ENCODE data around the gene SIRT7. TPM values are rescaled to one million over a fixed set of nuclear protein-coding genes. Genes with fewer than 3 reads are reported as not detected.
A peak's percentile ranks its signal among the peaks of the same experiment; 100 is the strongest.
"Not testable (repeated sequence)": the region's sequence is repeated elsewhere in the genome, so short reads cannot be mapped to it uniquely, and the experiment has no call there.

SIRT7 gene
- total and polyA plus RNA-seq, 4 experiments from 2014 or later = 31.5 to 91.9 (median 66.4) TPM

- Histone ChIP-seq H3K27me3 (ENCODE audit: insufficient read depth, low read length) (no peaks in the 10 kb centered on the region), H3K4me1 (ENCODE audit: insufficient read depth, low read length) (peaks cover 40% of the 10 kb centered on the region), H3K9me3 (ENCODE audit: control insufficient read depth in 1 of 2, low read length in 2 of 2) (no peaks in the 10 kb centered on the region), H3K4me3 (ENCODE audit: low read length in 2 of 2) (no peak overlapping the region), H3K27ac (ENCODE audit: low read depth, low read length) (no peak overlapping the region), H3K36me3 (ENCODE audit: insufficient read depth, low read length) (no peaks in the 10 kb centered on the region)
- intact Hi-C loops (cut with micrococcal nuclease) = loop anchor here (10.0 kb wide), 1 partner anchor 827 kb away; no protein-coding TSS in a partner anchor
- CTCF ChIA-PET (ENCODE audit: partially characterized antibody) = no interaction called here
- peaks cover 0 to 6% of the 10 kb centered on the region in 2 donors for H3K36me3 Mint-ChIP-seq
- DNase-seq = no peak
- H3K27me3 Mint-ChIP-seq = no peaks in the 10 kb centered on the region
- H3K27ac Mint-ChIP-seq = peak overlapping the region in 1 of 7 donors; percentile 29
- POLR2A ChIA-PET (ENCODE audit: partially characterized antibody) = no interaction called here
- no peak overlapping the region for H3K4me3 Mint-ChIP-seq
- no peaks in the 10 kb centered on the region for H3K9me3 Mint-ChIP-seq
- peaks cover 13 to 49% (median 33%) of the 10 kb centered on the region in 4 donors for H3K4me1 Mint-ChIP-seq
Observed at GRCh38 chr17:81921996-81922565, 4.1 kb upstream of the SIRT7 start.

- Histone ChIP-seq H3K27ac (ENCODE audit: low read depth, low read length) (no peak overlapping the region), H3K9me3 (ENCODE audit: control insufficient read depth in 1 of 2, low read length in 2 of 2) (no peaks in the 10 kb centered on the region), H3K36me3 (ENCODE audit: insufficient read depth, low read length) (no peaks in the 10 kb centered on the region), H3K4me3 (ENCODE audit: low read length in 2 of 2) (no peak overlapping the region), H3K27me3 (ENCODE audit: insufficient read depth, low read length) (no peaks in the 10 kb centered on the region), H3K4me1 (ENCODE audit: insufficient read depth, low read length) (peaks cover 44% of the 10 kb centered on the region)
- intact Hi-C loops (cut with micrococcal nuclease) = loop anchor here (10.0 kb wide), 1 partner anchor 827 kb away; no protein-coding TSS in a partner anchor
- Mint-ChIP-seq H3K9me3 (no peaks in the 10 kb centered on the region), H3K27me3 (no peaks in the 10 kb centered on the region), H3K4me1 (peaks cover 17 to 52% (median 36%) of the 10 kb centered on the region in 4 donors), H3K4me3 (no peak overlapping the region), H3K27ac (no peak overlapping the region), H3K36me3 (peaks cover 0 to 10% of the 10 kb centered on the region in 2 donors)
- DNase-seq = no peak
- POLR2A ChIA-PET (ENCODE audit: partially characterized antibody) = no interaction called here
- CTCF ChIA-PET (ENCODE audit: partially characterized antibody) = no interaction called here
Observed at GRCh38 chr17:81921537-81921862, 3.5 kb upstream of the SIRT7 start.

DNA sequence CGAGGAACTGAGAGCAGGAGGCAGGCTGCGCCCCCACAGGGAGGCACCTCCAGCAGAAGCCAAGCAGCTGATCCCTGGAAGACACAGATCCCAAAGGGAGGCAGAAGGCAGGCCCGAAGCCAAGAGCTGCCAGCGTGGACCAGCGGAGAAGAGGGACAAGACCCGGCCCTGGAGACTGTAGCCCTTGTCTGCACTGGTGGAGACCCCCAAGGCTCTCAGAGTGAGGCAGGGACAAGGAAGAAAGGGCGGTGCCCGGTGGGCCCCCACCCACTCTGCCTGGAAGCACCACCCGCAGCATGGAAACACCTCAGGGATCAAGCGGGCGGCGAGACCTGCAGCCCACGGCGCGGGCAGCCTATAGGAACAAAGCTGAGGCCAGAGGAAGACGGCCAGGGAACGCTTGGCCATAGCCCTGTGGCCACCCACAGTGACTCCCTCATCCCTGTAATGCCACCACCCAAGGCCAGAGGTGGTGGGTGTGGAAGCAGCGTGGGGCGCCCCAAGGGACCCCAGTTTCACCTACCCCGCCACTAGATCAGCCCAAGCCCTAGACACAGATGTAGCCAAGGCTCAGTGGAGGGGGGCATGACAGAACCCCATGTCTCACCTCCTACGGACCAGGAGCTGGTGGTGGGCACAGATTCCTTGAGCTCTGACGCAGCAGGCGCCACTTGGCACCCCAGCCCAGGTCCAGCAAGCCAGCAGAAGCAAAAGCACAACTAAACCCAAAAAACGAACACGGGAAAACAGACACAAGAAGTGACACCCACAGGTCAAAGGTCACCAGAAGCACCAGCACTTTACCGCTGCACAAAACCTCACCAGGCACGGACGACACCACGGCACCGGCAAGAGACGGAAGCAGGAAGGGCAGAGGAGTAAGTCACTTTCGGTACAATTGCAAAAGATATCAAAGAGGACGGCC lies 2.9 kb upstream of the SIRT7 start:
- Mint-ChIP-seq H3K36me3 (peaks cover under 1 to 13% of the 10 kb centered on the region in 2 donors), H3K4me3 (peak overlapping the region in 1 of 8 donors; percentile 39), H3K9me3 (no peaks in the 10 kb centered on the region), H3K27me3 (no peaks in the 10 kb centered on the region), H3K4me1 (peaks cover 13 to 50% (median 35%) of the 10 kb centered on the region in 4 donors), H3K27ac (peak overlapping the region in 4 of 7 donors; percentile 6 to 83 (median 52))
- CTCF ChIA-PET (ENCODE audit: partially characterized antibody) = no interaction called here
- intact Hi-C loops (cut with micrococcal nuclease) = loop anchor here (10.0 kb wide), 1 partner anchor 826 kb away; no protein-coding TSS in a partner anchor
- no peaks in the 10 kb centered on the region for H3K9me3 ChIP-seq (ENCODE audit: control insufficient read depth in 1 of 2, low read length in 2 of 2)
- H3K27me3 ChIP-seq (ENCODE audit: insufficient read depth, low read length) = no peaks in the 10 kb centered on the region
- no peak for DNase-seq
- H3K4me3 ChIP-seq (ENCODE audit: low read length in 2 of 2) = no peak overlapping the region
- no peak overlapping the region for H3K27ac ChIP-seq (ENCODE audit: low read depth, low read length)
- POLR2A ChIA-PET (ENCODE audit: partially characterized antibody) = interaction anchor here (1.2 kb wide), 1 partner anchor 9 kb away, joined by 4 read pairs; the partner anchor contains the start of gene PCYT2
- H3K4me1 ChIP-seq (ENCODE audit: insufficient read depth, low read length) = peaks cover 44% of the 10 kb centered on the region
- peaks cover 2% of the 10 kb centered on the region for H3K36me3 ChIP-seq (ENCODE audit: insufficient read depth, low read length)

DNA sequence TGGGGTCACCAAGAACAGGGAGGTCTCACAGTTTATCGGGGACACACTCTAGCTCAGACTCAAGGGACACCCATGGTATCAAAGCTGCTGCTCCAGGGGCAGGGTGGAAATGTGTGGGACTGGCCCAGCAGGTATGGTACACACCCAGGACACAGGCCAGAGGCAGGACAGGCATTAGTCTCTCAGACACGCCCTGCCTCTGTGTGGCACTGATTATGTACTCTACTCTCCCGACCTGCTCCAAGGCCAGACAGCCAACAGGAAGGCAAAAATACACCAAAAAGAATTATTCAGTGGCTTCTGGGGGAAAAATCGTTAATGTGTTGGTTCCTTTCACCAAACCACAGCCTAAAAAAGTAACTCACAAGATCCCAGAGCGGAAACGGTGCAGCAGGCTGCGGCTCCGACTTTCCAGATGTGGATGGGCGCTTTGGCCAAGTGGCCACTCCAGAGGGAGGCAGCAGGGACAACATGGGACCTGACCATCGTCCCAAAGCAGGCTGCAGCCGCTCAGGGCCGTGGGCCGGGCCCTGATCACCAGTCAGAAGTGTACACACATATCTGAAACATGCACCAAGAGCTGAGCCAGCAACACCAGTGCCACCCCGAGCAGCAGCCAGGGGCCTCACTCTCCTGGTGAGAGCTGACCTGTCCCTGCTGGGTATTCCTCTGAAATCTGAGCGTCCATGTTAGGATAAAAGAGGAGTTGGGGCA lies 1.0 kb upstream of the SIRT7 start:
- Mint-ChIP-seq H3K27ac (peak overlapping the region; percentile 42 to 93 (median 78)), H3K27me3 (no peaks in the 10 kb centered on the region), H3K4me3 (peak overlapping the region in 3 of 8 donors; percentile 25 to 91 (median 60)), H3K4me1 (peaks cover 11 to 36% (median 26%) of the 10 kb centered on the region in 4 donors), H3K9me3 (no peaks in the 10 kb centered on the region), H3K36me3 (peaks cover 8 to 28% of the 10 kb centered on the region in 2 donors)
- DNase-seq = no peak
- H3K27ac ChIP-seq (ENCODE audit: low read depth, low read length) = no peak overlapping the region
- peaks cover 32% of the 10 kb centered on the region for H3K4me1 ChIP-seq (ENCODE audit: insufficient read depth, low read length)
- no peaks in the 10 kb centered on the region for H3K9me3 ChIP-seq (ENCODE audit: control insufficient read depth in 1 of 2, low read length in 2 of 2)
- intact Hi-C loops (cut with micrococcal nuclease) = loop anchor here (1.0 to 2.0 kb wide), 2 partner anchors 8 to 58 kb away; partner anchors contain the start of genes MAFG and P4HB
- no peak overlapping the region for H3K4me3 ChIP-seq (ENCODE audit: low read length in 2 of 2)
- POLR2A ChIA-PET (ENCODE audit: partially characterized antibody) = no interaction called here
- H3K36me3 ChIP-seq (ENCODE audit: insufficient read depth, low read length) = peaks cover 21% of the 10 kb centered on the region
- no peaks in the 10 kb centered on the region for H3K27me3 ChIP-seq (ENCODE audit: insufficient read depth, low read length)
- CTCF ChIA-PET (ENCODE audit: partially characterized antibody) = no interaction called here

- POLR2A ChIA-PET (ENCODE audit: partially characterized antibody) = interaction anchor here (1.5 to 2.8 kb wide), 3 partner anchors 9 to 47 kb away, joined by 4 to 33 read pairs (median 23); partner anchors contain the start of genes ARHGDIA, MAFG and NPB
- CTCF ChIA-PET (ENCODE audit: partially characterized antibody); H3K4me3 ChIP-seq (ENCODE audit: low read length in 2 of 2); H3K27me3 ChIP-seq (ENCODE audit: insufficient read depth, low read length); H3K27me3 Mint-ChIP-seq; DNase-seq; H3K9me3 ChIP-seq (ENCODE audit: control insufficient read depth in 1 of 2, low read length in 2 of 2); H3K9me3 Mint-ChIP-seq: not testable (repeated sequence)
- Histone ChIP-seq H3K27ac (ENCODE audit: low read depth, low read length) (peak overlapping the region; percentile 64), H3K4me1 (ENCODE audit: insufficient read depth, low read length) (peaks cover 27% of the 10 kb centered on the region), H3K36me3 (ENCODE audit: insufficient read depth, low read length) (peaks cover 28% of the 10 kb centered on the region)
- Mint-ChIP-seq H3K36me3 (peaks cover 10 to 31% of the 10 kb centered on the region in 2 donors), H3K4me1 (peaks cover 10 to 37% (median 26%) of the 10 kb centered on the region in 4 donors), H3K27ac (peak overlapping the region; percentile 77 to 93 (median 89)), H3K4me3 (peak overlapping the region; percentile 84 to 95 (median 92))
- intact Hi-C loops (cut with micrococcal nuclease) = loop anchor here (1.0 to 2.0 kb wide), 2 partner anchors 9 to 58 kb away; partner anchors contain the start of genes MAFG and P4HB
Observed at GRCh38 chr17:81918333-81918669, 325 bp upstream of the SIRT7 start.

DNA sequence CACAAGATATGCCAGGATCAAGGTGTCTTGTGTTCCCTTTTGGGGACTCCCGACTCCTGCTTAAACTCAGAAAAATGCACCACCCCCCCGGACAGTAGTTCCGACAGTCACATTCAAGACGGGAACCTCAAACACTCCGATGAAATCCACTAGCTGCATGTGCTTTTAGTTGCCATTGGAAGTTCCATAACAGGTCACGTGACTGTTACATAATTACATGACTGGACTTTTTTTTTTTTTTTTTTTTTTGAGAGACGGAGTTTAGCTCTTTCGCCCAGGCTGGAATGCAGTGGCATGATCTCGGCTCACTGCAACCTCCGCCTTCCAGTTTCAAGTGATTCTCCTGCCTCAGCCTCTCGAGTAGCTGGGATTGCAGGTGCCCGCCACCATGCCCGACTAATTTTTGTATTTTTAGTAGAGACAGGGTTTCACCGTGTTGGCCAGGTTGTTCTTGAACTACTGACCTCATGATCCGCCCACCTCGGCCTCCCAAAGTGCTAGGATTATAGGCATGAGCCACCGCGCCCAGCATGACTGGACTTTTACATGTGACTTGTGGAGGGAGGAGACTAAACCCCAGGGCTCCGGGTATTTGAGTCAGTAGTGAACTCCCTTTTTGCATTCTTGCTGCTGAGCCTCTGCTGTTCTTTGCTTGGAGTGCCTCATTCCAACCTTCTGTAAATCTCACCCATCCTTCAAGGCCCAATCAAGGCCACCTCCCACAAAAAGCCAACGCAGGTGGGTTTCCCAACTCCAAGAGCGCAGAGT lies 1.6 kb downstream of the SIRT7 start:
- H3K36me3 Mint-ChIP-seq = peaks cover 17 to 43% of the 10 kb centered on the region in 2 donors
- DNase-seq = no peak
- H3K4me1 Mint-ChIP-seq = peaks cover 13 to 44% (median 30%) of the 10 kb centered on the region in 4 donors

More for the DNA sequence above, 1.6 kb downstream of the SIRT7 start:
- Mint-ChIP-seq H3K27me3 (no peaks in the 10 kb centered on the region), H3K27ac (peak overlapping the region; percentile 29 to 94 (median 79)), H3K9me3 (no peaks in the 10 kb centered on the region), H3K4me3 (peak overlapping the region; percentile 80 to 91 (median 86))
- ChIA-PET POLR2A (ENCODE audit: partially characterized antibody) (interaction anchor here (1.2 to 2.8 kb wide), 7 partner anchors 11 to 82 kb away, joined by 3 to 33 read pairs (median 5); partner anchors contain the start of genes ARHGDIA, MAFG and NPB), CTCF (ENCODE audit: partially characterized antibody) (interaction anchor here (0.7 to 1.1 kb wide), 2 partner anchors 24 to 43 kb away, joined by 3 to 5 read pairs; no protein-coding TSS in a partner anchor)
- no peaks in the 10 kb centered on the region for H3K27me3 ChIP-seq (ENCODE audit: insufficient read depth, low read length)
- H3K4me3 ChIP-seq (ENCODE audit: low read length in 2 of 2) = peak overlapping the region in 1 of 2 donors; percentile 66
- peak overlapping the region; percentile 64 for H3K27ac ChIP-seq (ENCODE audit: low read depth, low read length)
- peaks cover 33% of the 10 kb centered on the region for H3K4me1 ChIP-seq (ENCODE audit: insufficient read depth, low read length)
- no peaks in the 10 kb centered on the region for H3K9me3 ChIP-seq (ENCODE audit: control insufficient read depth in 1 of 2, low read length in 2 of 2)
- peaks cover 43% of the 10 kb centered on the region for H3K36me3 ChIP-seq (ENCODE audit: insufficient read depth, low read length)
- intact Hi-C loops (cut with micrococcal nuclease) = no loop called here
